SH-SY5Y (cell line): ENCODE data around the gene RNFT2.

Experiments
- GATA2 ChIP-seq: IDR thresholded peaks from 2 replicates; pipeline ENCODE4 v1.6.1; 2011; ENCODE audit warnings: mild to moderate bottlenecking, low read depth, low read length
- GATA3 ChIP-seq: IDR thresholded peaks from 2 replicates; pipeline ENCODE4 v1.6.1; 2011; ENCODE audit warnings: low read depth, mild to moderate bottlenecking, low read length, moderate library complexity

DNA sequence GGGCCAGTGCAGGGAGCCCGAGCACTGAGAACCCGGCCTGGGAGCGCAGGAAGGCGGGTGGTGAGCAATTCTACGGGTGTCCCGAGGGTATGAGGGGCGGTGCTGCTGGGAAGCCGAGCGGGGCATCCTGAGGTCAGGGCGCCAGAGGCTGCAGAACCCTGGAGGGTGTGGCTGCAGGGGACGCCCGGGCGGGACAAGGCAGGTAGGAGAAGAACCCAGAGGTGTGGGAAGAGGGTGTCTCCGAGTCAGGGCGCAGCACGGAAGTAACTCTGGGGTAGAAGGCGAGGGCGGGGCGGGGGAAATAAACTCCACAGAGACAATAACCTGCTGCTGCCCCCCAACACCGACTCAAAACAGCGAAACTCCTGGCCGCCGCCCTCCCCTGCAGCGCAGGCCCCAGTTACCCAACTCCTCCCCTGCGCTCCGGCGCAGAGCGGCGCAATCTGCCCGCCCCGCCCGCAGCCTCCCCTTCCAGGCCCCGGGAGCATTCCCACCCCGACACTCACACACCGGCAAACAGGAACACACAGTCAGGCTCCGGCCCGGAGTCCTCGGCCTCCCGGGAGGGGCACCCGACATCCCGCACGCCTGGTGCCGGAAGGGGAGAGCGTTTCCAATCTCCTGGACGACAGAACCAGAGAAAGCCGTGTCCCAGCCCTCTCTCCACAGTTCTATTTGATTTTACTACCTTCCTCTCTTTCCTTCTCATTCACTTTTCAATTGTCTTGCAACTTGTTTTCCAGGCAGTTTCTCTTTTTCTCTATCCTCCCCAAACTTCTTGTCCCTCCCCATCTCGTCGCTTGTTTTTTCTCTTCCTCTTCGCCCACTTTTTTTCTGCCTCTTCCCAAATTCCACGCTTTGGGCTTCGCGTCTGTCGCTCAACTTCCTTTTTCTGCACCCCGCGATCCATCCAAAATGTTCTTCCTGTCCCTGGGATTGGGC lies 140.7 kb downstream of the RNFT2 start:
- TF ChIP-seq GATA2 (no peak), GATA3 (no peak)
